ENCODE data around the gene TCF7L2.

The TCF7L2 gene

GRCh38 chr10:113139699-113140098 is 189.7 kb downstream of the TCF7L2 start:
- DNase-seq, result no peak
- H3K4me3 ChIP-seq, result no peak overlapping the region
- H3K27me3 ChIP-seq, result no peaks in the 10 kb centered on the region
- peak in 1 of 2 experiments; percentile 9 for TF ChIP-seq CTCF (IDR thresholded peaks at IDR 0.05)
- H3K4me1 ChIP-seq, result peaks cover 0 to 45% (median 14%) of the 10 kb centered on the region in 4 donors
- peaks cover 12 to 42% (median 26%) of the 10 kb centered on the region in 3 donors for H3K36me3 ChIP-seq
- H3K9me3 ChIP-seq, result no peaks in the 10 kb centered on the region
- H3K27ac ChIP-seq, result peak overlapping the region in 1 of 2 donors; percentile 44
- intact Hi-C loops (cut with DNase I; ENCODE audit: low total_unique reads), result loop anchor here (5.0 kb wide), 1 partner anchor 248 kb away; no protein-coding TSS in a partner anchor

- no peak for DNase-seq
- intact Hi-C loops (cut with DNase I; ENCODE audit: low total_unique reads), result loop anchor here (5.0 kb wide), 1 partner anchor 247 kb away; no protein-coding TSS in a partner anchor
- Histone ChIP-seq H3K27me3 (no peaks in the 10 kb centered on the region), H3K4me1 (peaks cover 0 to 49% (median 12%) of the 10 kb centered on the region in 4 donors), H3K9me3 (no peaks in the 10 kb centered on the region), H3K27ac (no peak overlapping the region), H3K36me3 (peaks cover 12 to 39% (median 26%) of the 10 kb centered on the region in 3 donors), H3K4me3 (no peak overlapping the region)
- no peak for TF ChIP-seq CTCF (IDR thresholded peaks at IDR 0.05)
Observed at GRCh38 chr10:113140143-113141011, 190.3 kb downstream of the TCF7L2 start.

GRCh38 chr10:113142601-113143362 is 192.7 kb downstream of the TCF7L2 start:
- Histone ChIP-seq H3K36me3 (peaks cover 18 to 61% (median 41%) of the 10 kb centered on the region in 3 donors), H3K4me3 (no peak overlapping the region), H3K4me1 (peaks cover 0 to 62% (median 18%) of the 10 kb centered on the region in 4 donors), H3K27me3 (no peaks in the 10 kb centered on the region), H3K27ac (peak overlapping the region in 1 of 2 donors; percentile 20), H3K9me3 (no peaks in the 10 kb centered on the region)
- TF ChIP-seq CTCF (IDR thresholded peaks at IDR 0.05), result no peak
- intact Hi-C loops (cut with DNase I; ENCODE audit: low total_unique reads), result loop anchor here (5.0 kb wide), 1 partner anchor 245 kb away; no protein-coding TSS in a partner anchor
- no peak for DNase-seq

GRCh38 chr10:113144576-113144975 is 194.5 kb downstream of the TCF7L2 start:
- H3K36me3 ChIP-seq, result peaks cover 18 to 77% (median 44%) of the 10 kb centered on the region in 3 donors
- intact Hi-C loops (cut with DNase I; ENCODE audit: low total_unique reads), result loop anchor here (5.0 kb wide), 1 partner anchor 243 kb away; no protein-coding TSS in a partner anchor
- no peak for TF ChIP-seq CTCF (IDR thresholded peaks at IDR 0.05)
- no peak for DNase-seq
- H3K9me3 ChIP-seq, result no peaks in the 10 kb centered on the region
- H3K4me3 ChIP-seq, result no peak overlapping the region
- no peaks in the 10 kb centered on the region for H3K27me3 ChIP-seq
- H3K27ac ChIP-seq, result no peak overlapping the region
- H3K4me1 ChIP-seq, result peaks cover 0 to 57% (median 16%) of the 10 kb centered on the region in 4 donors

GRCh38 chr10:113148071-113148825 is 198.2 kb downstream of the TCF7L2 start:
- peaks cover 37 to 85% (median 64%) of the 10 kb centered on the region in 3 donors for H3K36me3 ChIP-seq
- DNase-seq, result no peak
- peak overlapping the region; percentile 30 to 31 for H3K27ac ChIP-seq
- no peak overlapping the region for H3K4me3 ChIP-seq
- TF ChIP-seq CTCF (IDR thresholded peaks at IDR 0.05), result no peak
- no peaks in the 10 kb centered on the region for H3K27me3 ChIP-seq
- H3K4me1 ChIP-seq, result peaks cover 0 to 32% (median 8%) of the 10 kb centered on the region in 4 donors
- intact Hi-C loops (cut with DNase I; ENCODE audit: low total_unique reads), result no loop called here
- no peaks in the 10 kb centered on the region for H3K9me3 ChIP-seq
